Chondrocyte (in vitro differentiated cells): Measurements from ENCODE around the gene GALNT14. TPM values are rescaled to one million over a fixed set of nuclear protein-coding genes. Genes with fewer than 3 reads are reported as not detected.

Experiments used
- DNase-seq: peaks from one replicate; pipeline ENCODE4 v3.0.0; 2021; ENCODE audit warnings: mixed read lengths, low spot score
- H3K27ac Mint-ChIP-seq: one replicate; pipeline ENCODE4 v1.8.0; 2021; ENCODE audit warnings: mild to moderate bottlenecking, moderate library complexity, mixed read lengths; ENCODE audit not compliant: unreplicated experiment
- H3K27me3 Mint-ChIP-seq: 2 replicates; pipeline ENCODE4 v1.8.0; 2021; ENCODE audit warnings: low read depth, mixed read lengths
- H3K36me3 Mint-ChIP-seq: 2 replicates; pipeline ENCODE4 v1.8.0; 2021; ENCODE audit warnings: low read depth, mixed read lengths
- H3K4me1 Mint-ChIP-seq: 2 replicates; pipeline ENCODE4 v1.8.0; 2021; ENCODE audit warnings: low read depth, mild to moderate bottlenecking, mixed read lengths
- H3K4me3 Mint-ChIP-seq: one replicate; pipeline ENCODE4 v1.8.0; 2021; ENCODE audit warnings: mild to moderate bottlenecking, moderate library complexity, mixed read lengths; ENCODE audit not compliant: unreplicated experiment
- H3K9me3 Mint-ChIP-seq: 2 replicates; pipeline ENCODE4 v1.8.0; 2021; ENCODE audit warnings: low read depth, mixed read lengths
- total RNA-seq: library from RNA; stranded (reverse); gene quantifications from 3 replicates; pipeline ENCODE4 v1.2.1, GENCODE V29; 2021
- TF ChIP-seq, protein P1 (sequence below): fragments of 200-600 bp; sonication (generic); IDR thresholded peaks from 2 replicates; pipeline ENCODE4 v1.5.0; 2021; ENCODE audit warnings: antibody characterized with exemption, mild to moderate bottlenecking, moderate library complexity

GALNT14 gene
- total RNA-seq, 1 donor from 2014 or later = 17.8 TPM

- H3K27ac Mint-ChIP-seq = no peak overlapping the region
- no peak for DNase-seq
- TF ChIP-seq, protein P1, sequence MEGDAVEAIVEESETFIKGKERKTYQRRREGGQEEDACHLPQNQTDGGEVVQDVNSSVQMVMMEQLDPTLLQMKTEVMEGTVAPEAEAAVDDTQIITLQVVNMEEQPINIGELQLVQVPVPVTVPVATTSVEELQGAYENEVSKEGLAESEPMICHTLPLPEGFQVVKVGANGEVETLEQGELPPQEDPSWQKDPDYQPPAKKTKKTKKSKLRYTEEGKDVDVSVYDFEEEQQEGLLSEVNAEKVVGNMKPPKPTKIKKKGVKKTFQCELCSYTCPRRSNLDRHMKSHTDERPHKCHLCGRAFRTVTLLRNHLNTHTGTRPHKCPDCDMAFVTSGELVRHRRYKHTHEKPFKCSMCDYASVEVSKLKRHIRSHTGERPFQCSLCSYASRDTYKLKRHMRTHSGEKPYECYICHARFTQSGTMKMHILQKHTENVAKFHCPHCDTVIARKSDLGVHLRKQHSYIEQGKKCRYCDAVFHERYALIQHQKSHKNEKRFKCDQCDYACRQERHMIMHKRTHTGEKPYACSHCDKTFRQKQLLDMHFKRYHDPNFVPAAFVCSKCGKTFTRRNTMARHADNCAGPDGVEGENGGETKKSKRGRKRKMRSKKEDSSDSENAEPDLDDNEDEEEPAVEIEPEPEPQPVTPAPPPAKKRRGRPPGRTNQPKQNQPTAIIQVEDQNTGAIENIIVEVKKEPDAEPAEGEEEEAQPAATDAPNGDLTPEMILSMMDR = no peak
- no peak overlapping the region for H3K4me3 Mint-ChIP-seq
- peaks cover 1% of the 10 kb centered on the region for H3K27me3 Mint-ChIP-seq
- H3K4me1 Mint-ChIP-seq = no peaks in the 10 kb centered on the region
- H3K9me3 Mint-ChIP-seq = peaks cover under 1% of the 10 kb centered on the region
- H3K36me3 Mint-ChIP-seq = no peaks in the 10 kb centered on the region
These were observed 109.8 kb downstream of the GALNT14 start for GRCh38 chr2:31028417-31028816.

- H3K27ac Mint-ChIP-seq = no peak overlapping the region
- TF ChIP-seq, protein P1 = no peak
- H3K9me3 Mint-ChIP-seq = no peaks in the 10 kb centered on the region
These were observed 110.7 kb downstream of the GALNT14 start for GRCh38 chr2:31027549-31027948.

DNA sequence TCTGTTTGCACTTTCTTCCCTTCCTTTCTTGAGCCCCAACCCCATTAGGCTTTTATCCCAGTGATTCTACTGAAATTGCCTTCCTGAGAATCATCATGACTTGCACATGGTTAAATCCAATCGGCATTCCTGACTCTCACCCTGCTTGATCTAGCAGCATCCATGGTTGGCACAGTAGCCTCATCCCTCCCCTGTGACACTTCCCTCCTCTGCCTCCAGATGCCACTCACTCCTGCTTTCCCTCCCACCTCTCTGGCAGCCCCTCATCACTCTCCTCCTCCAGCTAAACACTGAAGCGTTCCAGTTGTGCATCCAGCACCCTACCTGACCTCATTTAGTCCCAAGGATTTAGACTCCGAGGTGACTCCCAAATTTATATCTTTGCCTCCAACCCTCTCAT is 114.7 kb downstream of the GALNT14 start:
- no peak for DNase-seq
- H3K9me3 Mint-ChIP-seq = no peaks in the 10 kb centered on the region
- H3K4me3 Mint-ChIP-seq = no peak overlapping the region
- H3K36me3 Mint-ChIP-seq = no peaks in the 10 kb centered on the region
- no peak overlapping the region for H3K27ac Mint-ChIP-seq
- no peaks in the 10 kb centered on the region for H3K27me3 Mint-ChIP-seq
- TF ChIP-seq, protein P1 = no peak
- no peaks in the 10 kb centered on the region for H3K4me1 Mint-ChIP-seq

More at GRCh38 chr2:31027549-31027948, 110.7 kb downstream of the GALNT14 start:
- H3K4me3 Mint-ChIP-seq = no peak overlapping the region
- no peak for DNase-seq
- no peaks in the 10 kb centered on the region for H3K4me1 Mint-ChIP-seq
- no peaks in the 10 kb centered on the region for H3K36me3 Mint-ChIP-seq
- H3K27me3 Mint-ChIP-seq = no peaks in the 10 kb centered on the region

DNA sequence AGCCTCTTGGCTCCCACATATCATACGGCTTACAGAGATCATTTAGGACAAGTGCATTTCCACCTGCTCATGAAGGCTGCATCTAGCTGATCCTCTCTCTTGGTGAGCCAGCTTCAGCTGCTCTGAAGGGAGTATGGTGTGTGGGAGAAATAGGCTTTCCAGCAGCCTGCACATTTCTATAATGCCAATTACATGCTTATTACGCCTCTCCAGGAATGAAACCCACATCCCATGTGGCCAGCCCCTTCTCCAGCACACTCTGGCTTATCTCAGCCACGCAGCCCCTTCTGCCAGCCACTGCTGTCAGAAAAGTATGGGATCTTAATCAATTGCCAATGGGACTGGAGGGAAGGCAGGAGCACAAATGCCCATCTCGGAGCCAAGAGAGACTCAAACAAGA is 117.5 kb downstream of the GALNT14 start:
- H3K27ac Mint-ChIP-seq = no peak overlapping the region
- TF ChIP-seq, protein P1 = no peak
- no peaks in the 10 kb centered on the region for H3K4me1 Mint-ChIP-seq
- H3K36me3 Mint-ChIP-seq = no peaks in the 10 kb centered on the region
- no peaks in the 10 kb centered on the region for H3K27me3 Mint-ChIP-seq
- DNase-seq = no peak
- H3K4me3 Mint-ChIP-seq = no peak overlapping the region
- H3K9me3 Mint-ChIP-seq = no peaks in the 10 kb centered on the region

- Mint-ChIP-seq H3K4me1 (no peaks in the 10 kb centered on the region), H3K27me3 (peaks cover 3% of the 10 kb centered on the region), H3K4me3 (no peak overlapping the region), H3K9me3 (no peaks in the 10 kb centered on the region), H3K36me3 (no peaks in the 10 kb centered on the region), H3K27ac (no peak overlapping the region)
- TF ChIP-seq, protein P1 = no peak
- DNase-seq = no peak
These were observed 120.0 kb downstream of the GALNT14 start for GRCh38 chr2:31018280-31018679.
